Posterior vena cava (tissue), 2 donors: ENCODE results near the gene ZGPAT. TPM values are rescaled to one million over a fixed set of nuclear protein-coding genes. Genes with fewer than 3 reads are reported as not detected.
"Not testable (repeated sequence)": the region's sequence is repeated elsewhere in the genome, so short reads cannot be mapped to it uniquely, and the experiment has no call there.

Experiments
- DNase-seq: peaks from one replicate; pipeline ENCODE4 v3.0.0-alpha.2; 2020; ENCODE audit warnings: low spot score
- intact Hi-C, 2 donors: fragments of 100-400 bp; cut with DNase I; formaldehyde crosslinking; loops; one replicate each; pipeline versions ENCODE4 v1.14.1 to v1.14.2; 2022 to 2023
- total RNA-seq, 2 donors: library from RNA; stranded (reverse); fragmentation: NEBNext Ultra II Directional; extraction: Animal tissue kit (Norgen Biotek cat#: 25700); gene quantifications; one replicate each; pipeline ENCODE4 v1.2.1, GENCODE V29; 2021
- donor health status: DM: yes; HTN: yes; CAD: no.
- donor health status: DM: yes; HTN: yes; CAD: no.

ZGPAT gene
- total RNA-seq, 2 donors from 2014 or later = 15.1 to 15.2 TPM

GRCh38 chr20:63769891-63770474 lies 62.1 kb downstream of the ZGPAT start:
- intact Hi-C loops = no loop called here
- no peak for DNase-seq

- intact Hi-C loops = no loop called here
- no peak for DNase-seq
These were observed 63.3 kb downstream of the ZGPAT start for GRCh38 chr20:63771046-63771707.

GRCh38 chr20:63772781-63773518 lies 65.1 kb downstream of the ZGPAT start:
- intact Hi-C loops = no loop called here
- no peak for DNase-seq

- intact Hi-C loops = no loop called here
- DNase-seq = no peak
These were observed 65.9 kb downstream of the ZGPAT start for GRCh38 chr20:63773571-63774241.

GRCh38 chr20:63774306-63774705 lies 66.5 kb downstream of the ZGPAT start:
- intact Hi-C loops = no loop called here

GRCh38 chr20:63775096-63775978 lies 67.5 kb downstream of the ZGPAT start:
- no peak for DNase-seq
- intact Hi-C loops = no loop called here

More at GRCh38 chr20:63774306-63774705, 66.5 kb downstream of the ZGPAT start:
- no peak for DNase-seq

GRCh38 chr20:63776875-63777274 lies 69.0 kb downstream of the ZGPAT start:
- DNase-seq, intact Hi-C loops: not testable (repeated sequence)

GRCh38 chr20:63777614-63778013 lies 69.8 kb downstream of the ZGPAT start:
- DNase-seq = no peak
- intact Hi-C loops = no loop called here

GRCh38 chr20:63778034-63778752 lies 70.4 kb downstream of the ZGPAT start:
- intact Hi-C loops = no loop called here
- no peak for DNase-seq

GRCh38 chr20:63778857-63779256 lies 71.0 kb downstream of the ZGPAT start:
- DNase-seq = no peak
- intact Hi-C loops = no loop called here

- intact Hi-C loops = no loop called here
- no peak for DNase-seq
These were observed 73.3 kb downstream of the ZGPAT start for GRCh38 chr20:63781181-63781580.

- DNase-seq = no peak
- intact Hi-C loops = no loop called here
These were observed 74.2 kb downstream of the ZGPAT start for GRCh38 chr20:63782051-63782471.

GRCh38 chr20:63782521-63782971 lies 74.7 kb downstream of the ZGPAT start:
- intact Hi-C loops = no loop called here
- no peak for DNase-seq

GRCh38 chr20:63783970-63784369 lies 76.1 kb downstream of the ZGPAT start:
- intact Hi-C loops = no loop called here
- DNase-seq = no peak

- no peak for DNase-seq
- intact Hi-C loops = loop anchor here in 1 of 2 donors (5.0 kb wide), 1 partner anchor 77 kb away; the partner anchor contains the start of gene ABHD16B
These were observed 77.9 kb downstream of the ZGPAT start for GRCh38 chr20:63785691-63786131.
